HG02571 (cell line): ENCODE measurements around the gene AACS.

Experiments used
- ATAC-seq: cut with Tn5 transposase; IDR thresholded peaks from one replicate; pipeline ENCODE4 v1.9.1; 2021; ENCODE audit warnings: mild to moderate bottlenecking, moderate library complexity; ENCODE audit not compliant: unreplicated experiment

Gene AACS

GRCh38 chr12:125183187-125184067, 118.2 kb downstream of the AACS start:
- peak; percentile 55 for ATAC-seq

GRCh38 chr12:125184213-125184967, 119.2 kb downstream of the AACS start:
- ATAC-seq: no peak

- no peak for ATAC-seq
Observed at GRCh38 chr12:125185311-125185739, 120.1 kb downstream of the AACS start.

- ATAC-seq: no peak
Observed at GRCh38 chr12:125185740-125186470, 120.7 kb downstream of the AACS start, which contains the start of gene TMEM132B. TMEM132B (plus strand) TSS chr12:125186386.

- ATAC-seq: no peak
Observed at GRCh38 chr12:125186471-125187147, 121.4 kb downstream of the AACS start.

DNA sequence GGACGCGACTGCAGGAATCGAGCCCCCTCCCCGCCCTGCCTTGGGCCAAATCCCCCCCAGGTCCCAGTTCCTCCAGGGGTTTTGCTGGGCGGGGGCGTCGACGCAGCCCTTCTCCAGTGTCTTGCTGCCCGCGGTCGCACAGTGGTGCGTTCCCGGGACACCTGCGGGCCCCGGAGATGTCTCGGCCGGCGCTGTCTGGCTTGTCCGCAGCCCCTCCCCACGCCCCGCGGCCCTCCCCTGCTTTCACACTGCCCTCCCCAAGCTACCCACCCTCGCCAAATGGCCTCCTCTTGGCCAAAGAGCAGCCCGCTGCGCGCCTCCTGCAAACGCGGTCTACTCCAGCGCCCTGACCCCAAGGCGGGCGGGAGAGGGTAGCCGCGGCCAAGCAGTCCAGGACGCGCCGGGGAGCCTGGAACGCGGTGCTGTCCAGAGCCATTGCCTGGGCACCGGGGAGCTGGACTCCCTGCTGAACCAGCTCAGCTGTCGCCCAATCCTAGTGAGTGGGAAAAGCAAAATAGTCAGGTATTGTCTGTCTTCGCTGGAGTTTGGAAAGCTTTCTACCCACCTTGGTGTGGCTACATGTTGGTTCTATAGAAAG, 122.0 kb downstream of the AACS start:
- no peak for ATAC-seq

DNA sequence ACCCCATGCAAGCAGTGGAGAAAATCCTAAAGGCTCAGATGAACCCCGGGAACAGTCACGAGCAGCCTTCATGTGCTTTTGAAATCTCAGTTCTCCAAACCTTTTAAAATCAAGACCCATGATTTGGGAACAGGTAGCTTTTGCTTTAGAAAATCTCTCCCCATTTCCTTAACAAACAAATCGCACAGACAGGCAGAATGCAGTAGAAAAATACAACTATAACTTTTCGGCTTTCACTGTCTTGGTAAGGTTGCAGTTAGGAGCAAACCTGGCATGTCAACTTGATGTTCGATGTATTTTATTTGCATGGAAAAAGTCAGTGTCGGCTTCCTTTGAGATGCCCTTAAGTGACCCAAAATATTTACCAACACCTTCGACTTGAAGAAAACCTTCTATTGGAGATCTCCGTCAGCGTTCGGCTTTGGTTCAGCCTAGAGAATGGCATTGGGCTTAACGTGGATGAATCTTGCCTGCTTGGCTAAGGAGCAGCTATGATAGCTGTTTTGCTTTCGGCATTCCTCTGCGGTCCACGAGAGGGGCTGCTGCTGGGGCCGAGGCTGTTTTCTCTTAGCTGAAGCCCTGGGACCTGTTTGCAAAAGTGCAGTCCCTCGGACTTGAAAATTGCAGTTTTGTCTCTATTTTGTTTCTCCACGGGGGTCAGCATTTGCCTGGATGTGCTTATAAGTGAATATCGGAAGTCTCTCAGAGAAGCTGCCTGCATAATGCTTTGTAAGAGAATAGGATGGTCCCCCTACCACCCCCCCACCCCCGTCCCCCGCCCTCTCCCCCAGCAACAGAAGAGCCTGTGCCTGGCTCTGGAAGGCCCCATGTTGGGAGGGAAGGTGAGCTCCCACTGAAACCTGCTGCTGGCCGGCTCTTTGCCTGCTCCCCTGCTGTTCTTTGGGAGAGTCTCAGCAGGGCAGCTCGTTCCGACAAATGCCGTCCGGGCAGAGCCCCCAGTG, 122.8 kb downstream of the AACS start:
- ATAC-seq: no peak

- no peak for ATAC-seq
Observed at GRCh38 chr12:125189015-125189414, 123.8 kb downstream of the AACS start.

GRCh38 chr12:125189502-125189901, 124.3 kb downstream of the AACS start:
- ATAC-seq: no peak

DNA sequence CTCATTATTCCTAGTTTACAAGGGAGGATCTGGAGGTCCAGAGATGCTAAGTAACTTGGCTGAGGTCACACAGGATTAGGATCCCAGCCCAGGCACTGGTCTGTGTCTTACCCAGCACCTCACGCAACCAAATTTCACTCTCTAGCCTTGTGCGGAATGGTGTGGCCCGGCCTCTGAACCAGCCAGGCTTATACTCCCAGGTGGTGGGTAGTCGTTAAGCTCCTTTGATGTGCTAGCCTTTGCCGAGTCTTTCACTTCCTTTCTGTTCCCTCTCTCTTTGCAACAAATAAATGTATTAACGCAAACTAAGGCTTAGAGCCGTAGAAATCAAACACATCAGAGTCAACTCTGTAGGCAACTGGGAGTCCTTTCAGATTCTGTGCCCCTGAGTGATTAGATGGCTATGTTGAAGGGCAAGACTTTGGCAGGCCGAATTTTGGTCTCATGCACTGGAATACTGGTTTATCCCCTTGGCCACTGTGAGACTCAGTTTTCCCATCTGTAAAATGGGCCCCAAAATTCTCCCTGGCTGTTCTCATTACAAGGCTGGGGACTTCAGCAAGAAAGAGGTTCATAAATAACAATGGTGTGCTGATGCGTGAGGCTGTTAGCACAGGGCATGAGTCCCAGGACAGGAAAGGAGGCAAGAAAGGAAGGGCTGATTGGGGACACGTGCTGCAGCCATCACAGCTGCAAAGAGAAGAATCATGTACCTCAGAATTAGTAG, 126.3 kb downstream of the AACS start:
- no peak for ATAC-seq

DNA sequence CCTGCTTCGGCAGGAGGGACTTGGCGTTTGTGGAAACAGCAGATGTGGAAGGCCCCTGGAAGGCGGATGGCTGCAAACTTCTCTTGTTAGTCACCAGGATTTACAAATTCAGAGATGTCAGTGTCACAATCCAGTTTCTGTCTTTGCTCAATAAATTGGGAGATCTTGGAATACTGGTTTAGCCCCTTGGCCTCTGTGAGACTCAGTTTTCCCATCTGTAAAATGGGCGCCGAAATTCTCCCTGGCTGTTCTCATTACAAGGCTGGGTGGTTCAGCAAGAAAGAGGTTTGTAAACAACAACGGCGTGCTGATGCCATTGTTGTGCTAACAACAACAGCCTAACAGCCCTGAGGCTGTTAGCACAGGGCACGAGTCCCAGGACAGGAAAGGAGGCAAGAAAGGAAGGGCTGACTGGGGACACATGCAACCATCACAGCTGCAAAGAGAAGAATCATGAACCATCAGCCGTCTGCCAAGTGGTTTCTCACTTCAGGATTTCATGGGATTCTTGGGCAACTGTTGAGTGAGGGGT, 127.5 kb downstream of the AACS start:
- no peak for ATAC-seq
